Endothelial cell of umbilical vein (primary cell): ENCODE data around the gene VWA1. TPM values are rescaled to one million over a fixed set of nuclear protein-coding genes. Genes with fewer than 3 reads are reported as not detected.

Source experiments
- BruUV-seq: library from RNA; stranded (reverse); fragments of 400-500 nt; replicated peaks from 2 replicates; lab custom pipeline; 2021; lab: Mats Ljungman, UMichigan
- CTCF ChIA-PET: fragments of 300-600, 350-600 bp; sonication (Branson Sonifier 250); formaldehyde crosslinking; loops from one replicate; lab custom pipeline; 2021; ENCODE audit warnings: antibody characterized with exemption, inconsistent platforms; lab: Charles Lee
- POLR2A ChIA-PET: fragments of 300-600, 350-600 bp; sonication (Branson Sonifier 250); formaldehyde crosslinking; loops from one replicate; lab custom pipeline; 2021; ENCODE audit warnings: antibody characterized with exemption, inconsistent platforms; lab: Charles Lee
- DNase-seq: peaks from one replicate; pipeline ENCODE4 v3.0.0-alpha.2; 2011; ENCODE audit warnings: low read depth, low spot score
- FAIRE-seq: peaks from 2 replicates; lab custom pipeline; 2011; peaks lifted over from hg19 to GRCh38; lab: Jason Lieb, UNC
- H2AFZ ChIP-seq: 2 replicates; pipeline ENCODE4 v1.6.0; 2012; ENCODE audit warnings: low read depth, low read length, control low read depth, inconsistent platforms
- H3K27ac ChIP-seq: 2 replicates; pipeline ENCODE4 v1.5.1; 2011; ENCODE audit warnings: low read depth, mild to moderate bottlenecking, control low read depth, low read length, moderate library complexity; ENCODE audit not compliant: insufficient read depth
- H3K27me3 ChIP-seq, 2 experiments: 2 replicates each; pipeline versions ENCODE4 v1.6.0 to v1.6.1; 2011; ENCODE audit warnings: low read length in 2 of 2, mixed read lengths in 1 of 2; ENCODE audit not compliant: control insufficient read depth in 2 of 2, insufficient read depth in 2 of 2
- H3K36me3 ChIP-seq, 2 experiments: 2 replicates in 1 of 2; 3 replicates in 1 of 2; pipeline ENCODE4 v1.5.1; 2011; ENCODE audit warnings: low read length in 2 of 2, mild to moderate bottlenecking in 1 of 2, moderate library complexity in 1 of 2; ENCODE audit not compliant: control insufficient read depth in 2 of 2, insufficient read depth in 2 of 2; ENCODE audit errors: extremely low read depth in 1 of 2
- H3K4me1 ChIP-seq: 3 replicates; pipeline ENCODE4 v1.5.1; 2011; ENCODE audit warnings: mild to moderate bottlenecking, low read length; ENCODE audit not compliant: control insufficient read depth, insufficient read depth; ENCODE audit errors: extremely low read depth
- H3K4me2 ChIP-seq: 2 replicates; pipeline ENCODE4 v1.6.1; 2011; ENCODE audit warnings: low read length, control low read depth, mixed read lengths; ENCODE audit not compliant: insufficient read depth
- H3K4me3 ChIP-seq, 3 experiments: fragments of 200-600 bp in 1 of 3; sonication (generic), shearing (Covaris generic) in 1 of 3; replicated peaks in 1 of 3; 2 replicates each; pipeline ENCODE4 v1.5.1; 2011 to 2016; ENCODE audit warnings: control low read depth in 3 of 3, low read length in 3 of 3, mild to moderate bottlenecking in 2 of 3, inconsistent platforms in 1 of 3, low read depth in 1 of 3, moderate library complexity in 1 of 3; ENCODE audit not compliant: insufficient read depth in 1 of 3
- H3K79me2 ChIP-seq: 2 replicates; pipeline ENCODE4 v1.6.0; 2012; ENCODE audit warnings: low read length, inconsistent platforms; ENCODE audit not compliant: control insufficient read depth, insufficient read depth
- H3K9ac ChIP-seq: replicated peaks from 2 replicates; pipeline ENCODE3; 2011; ENCODE audit warnings: low read length, control low read depth; ENCODE audit not compliant: insufficient read depth; ENCODE audit errors: extremely low read depth
- H3K9me1 ChIP-seq: replicated peaks from 3 replicates; pipeline ENCODE4 v1.6.0; 2011; ENCODE audit warnings: mild to moderate bottlenecking, low read length; ENCODE audit not compliant: control insufficient read depth, insufficient read depth; ENCODE audit errors: extremely low read depth
- H3K9me3 ChIP-seq: replicated peaks from 2 replicates; pipeline ENCODE4 v1.5.1; 2012; ENCODE audit warnings: low read length, inconsistent platforms; ENCODE audit not compliant: control insufficient read depth, insufficient read depth
- H4K20me1 ChIP-seq: replicated peaks from 2 replicates; pipeline ENCODE3; 2011; ENCODE audit warnings: mild to moderate bottlenecking, low read length; ENCODE audit not compliant: control insufficient read depth, insufficient read depth; ENCODE audit errors: extremely low read depth
- CTCF ChIP-seq, 2 donors: IDR thresholded peaks; 1 replicate in 1 of 2; 2 replicates in 1 of 2; pipeline ENCODE4 v1.5.1; 2011; ENCODE audit warnings: low read length in 2 of 2, mild to moderate bottlenecking in 2 of 2, moderate library complexity in 2 of 2, control low read depth in 1 of 2, inconsistent platforms in 1 of 2, low read depth in 1 of 2; ENCODE audit not compliant: insufficient read depth in 1 of 2; ENCODE audit errors: extremely low read depth in 1 of 2
- EZH2 ChIP-seq: IDR thresholded peaks from 2 replicates; pipeline ENCODE4 v1.6.1; 2012; ENCODE audit warnings: borderline replicate concordance, low read depth, mild to moderate bottlenecking, moderate library complexity, low read length, inconsistent platforms; ENCODE audit not compliant: severe bottlenecking
- GATA2 ChIP-seq: IDR thresholded peaks from 2 replicates; pipeline ENCODE4 v1.7.0; 2011; ENCODE audit warnings: low read depth, mild to moderate bottlenecking, moderate library complexity, mixed read lengths, low read length; ENCODE audit not compliant: insufficient read length, insufficient read depth
- JUN ChIP-seq: IDR thresholded peaks from 2 replicates; pipeline ENCODE4 v1.6.1; 2011; ENCODE audit warnings: borderline replicate concordance, low read depth; ENCODE audit not compliant: insufficient read length, insufficient read depth
- MYC ChIP-seq: IDR thresholded peaks from one replicate; pipeline ENCODE4 v1.6.1; 2011; ENCODE audit warnings: mild to moderate bottlenecking, low read depth, low read length
- POLR2A ChIP-seq: IDR thresholded peaks from 2 replicates; pipeline ENCODE4 v1.6.1; 2012; ENCODE audit warnings: low read depth, mild to moderate bottlenecking, control low read depth, low read length
- POLR2AphosphoS5 ChIP-seq: IDR thresholded peaks from 2 replicates; pipeline ENCODE4 v1.6.1; 2012; ENCODE audit warnings: low read depth, mild to moderate bottlenecking, control low read depth, low read length, moderate library complexity; ENCODE audit not compliant: insufficient read depth
- dilution Hi-C: fragments of 300-500 bp; cut with MboI; formaldehyde crosslinking; loops from one replicate; pipeline ENCODE4 v1.15.0; 2019; ENCODE audit warnings: low sequenced_read_pairs; ENCODE audit not compliant: extremely low pct_ligation_motif_present
- intact Hi-C: fragments of 100-400 bp; cut with micrococcal nuclease; formaldehyde crosslinking; loops from one replicate; pipeline ENCODE4 v1.10.0; 2022
- polyA plus RNA-seq, 4 experiments: library from polyadenylated mRNA; depleted of rRNA in 3 of 4; stranded (reverse) in 3 of 4; unstranded in 1 of 4; fragments of >200 nt; gene quantifications; 2 replicates each; pipeline versions ENCODE4 v1.2.1 to v1.2.3, GENCODE V29; 2011 to 2012; ENCODE audit warnings: missing spikeins in 1 of 4
- total RNA-seq: library from RNA; stranded (reverse); gene quantifications from 2 replicates; pipeline ENCODE4 v1.2.3, GENCODE V29; 2021

Gene VWA1
- total and polyA plus RNA-seq, 2 donors (not counting 3 experiments of a cell fraction or from before 2014, with no cell fraction given) = 2.0 to 6.1 TPM

- H3K27ac ChIP-seq = no peak overlapping the region
- H3K4me1 ChIP-seq = peaks cover 6% of the 10 kb centered on the region
- H2AFZ ChIP-seq = no peak overlapping the region
- H3K9ac ChIP-seq = no peak overlapping the region
- CTCF ChIA-PET = no interaction called here
- intact Hi-C loops (no loop called here), dilution Hi-C loops (no loop called here)
- H3K27me3 ChIP-seq = no peaks in the 10 kb centered on the region
- H3K4me2 ChIP-seq = no peak overlapping the region
- no TSS peak for BruUV-seq
- peaks cover 37% of the 10 kb centered on the region for H3K79me2 ChIP-seq
- H3K36me3 ChIP-seq = peaks cover 4 to 17% of the 10 kb centered on the region in 2 experiments
- no peaks in the 10 kb centered on the region for H4K20me1 ChIP-seq
- H3K4me3 ChIP-seq = no peak overlapping the region
- no peaks in the 10 kb centered on the region for H3K9me1 ChIP-seq
- no peak for FAIRE-seq
- no peaks in the 10 kb centered on the region for H3K9me3 ChIP-seq
- DNase-seq = no peak
- POLR2A ChIA-PET = no interaction called here
- TF ChIP-seq JUN = no peak
- TF ChIP-seq EZH2 = no peak
- no peak for TF ChIP-seq POLR2A
- no peak for TF ChIP-seq MYC
- TF ChIP-seq POLR2AphosphoS5 = no peak
- no peak for TF ChIP-seq CTCF (IDR thresholded peaks at IDR 0.05; ENCODE audit: extremely low read depth in 1 of 2, insufficient read depth in 1 of 2, low read depth in 1 of 2, low read length in 2 of 2)
- no peak for TF ChIP-seq GATA2
These were observed 41.7 kb downstream of the VWA1 start for GRCh38 chr1:1477206-1477605.
